ENCODE measurements around the gene TBL1X. TPM values are rescaled to one million over a fixed set of nuclear protein-coding genes. Genes with fewer than 3 reads are reported as not detected.

Gene TBL1X
- total and polyA plus RNA-seq, 2 donors, result 19.8 to 26.1 TPM

DNA sequence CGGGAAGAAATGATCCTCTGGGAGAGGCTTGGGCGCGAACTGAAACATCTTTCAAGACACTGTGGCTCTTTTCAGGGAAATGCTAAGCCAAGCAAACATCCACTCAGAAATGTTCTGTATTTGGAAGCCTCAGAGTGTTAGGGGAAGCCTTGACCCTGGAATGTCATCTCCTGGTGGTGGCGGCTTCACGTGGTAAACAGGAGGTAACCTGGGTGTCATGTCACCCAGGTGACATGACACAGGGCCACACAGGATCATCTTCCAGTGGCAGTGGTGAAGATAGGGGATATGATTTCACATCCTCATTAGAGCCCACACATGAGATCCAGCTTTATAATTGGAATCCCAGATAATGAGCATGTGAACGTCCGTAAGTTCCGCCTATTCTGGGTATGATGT, 140.0 kb downstream of the TBL1X start:
- no peaks in the 10 kb centered on the region for H3K4me1 ChIP-seq (ENCODE audit: insufficient read depth)
- DNase-seq (ENCODE audit: extremely low spot score), result no peak
- WGBS, result 77% methylated on average over 8 of the region's 8 CpGs
- no peak overlapping the region for H3K4me3 ChIP-seq (ENCODE audit: low read depth, low read length)
- H3K27ac ChIP-seq (ENCODE audit: low read depth), result no peak overlapping the region
- no peaks in the 10 kb centered on the region for H3K36me3 ChIP-seq (ENCODE audit: insufficient read depth)

DNA sequence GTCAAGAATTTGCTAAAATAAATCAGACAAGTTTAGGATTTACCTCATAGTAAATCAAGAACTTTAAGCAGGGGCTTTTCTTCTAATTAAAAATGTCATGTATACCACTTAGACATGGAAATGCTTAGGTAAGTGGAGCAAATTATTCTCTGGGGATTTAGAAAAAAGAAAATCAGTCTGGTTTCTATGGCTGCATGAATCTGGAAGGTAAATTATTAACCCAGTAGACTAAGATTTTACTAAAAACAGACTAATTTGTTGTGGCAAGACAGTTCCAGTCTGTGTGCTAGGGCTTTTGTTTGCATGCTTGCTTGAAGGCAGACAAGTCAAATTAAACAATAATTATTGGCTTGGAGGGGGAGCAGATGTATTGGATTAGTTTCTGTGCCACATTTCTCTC, 140.6 kb downstream of the TBL1X start:
- Histone ChIP-seq H3K27ac (ENCODE audit: low read depth) (no peak overlapping the region), H3K4me3 (ENCODE audit: low read depth, low read length) (no peak overlapping the region), H3K4me1 (ENCODE audit: insufficient read depth) (no peaks in the 10 kb centered on the region), H3K36me3 (ENCODE audit: insufficient read depth) (no peaks in the 10 kb centered on the region)
- DNase-seq (ENCODE audit: extremely low spot score), result no peak

DNA sequence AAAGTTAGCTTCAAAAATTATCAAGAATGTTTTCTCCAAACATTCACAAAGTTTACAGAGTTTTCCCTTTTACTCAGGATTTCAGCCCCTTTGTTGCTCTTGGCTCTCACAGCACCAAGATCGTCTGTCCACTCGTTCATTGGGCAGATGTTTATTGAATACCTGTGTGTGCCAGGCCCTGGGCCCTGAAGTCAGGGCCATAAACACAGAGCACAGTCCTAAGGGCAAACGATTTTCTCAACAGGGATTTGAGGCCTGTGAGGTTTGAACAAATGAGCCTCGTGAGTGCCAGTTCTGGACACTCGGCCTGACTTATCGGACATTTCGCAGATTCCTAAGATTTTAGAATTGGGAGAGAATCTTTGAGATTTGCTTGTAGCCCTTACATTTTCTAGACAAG, 142.1 kb downstream of the TBL1X start:
- H3K27ac ChIP-seq (ENCODE audit: low read depth), result no peak overlapping the region
- DNase-seq (ENCODE audit: extremely low spot score), result no peak
- 60% methylated on average over 7 of the region's 7 CpGs for WGBS
- no peaks in the 10 kb centered on the region for H3K4me1 ChIP-seq (ENCODE audit: insufficient read depth)
- H3K4me3 ChIP-seq (ENCODE audit: low read depth, low read length), result no peak overlapping the region
- H3K36me3 ChIP-seq (ENCODE audit: insufficient read depth), result no peaks in the 10 kb centered on the region

DNA sequence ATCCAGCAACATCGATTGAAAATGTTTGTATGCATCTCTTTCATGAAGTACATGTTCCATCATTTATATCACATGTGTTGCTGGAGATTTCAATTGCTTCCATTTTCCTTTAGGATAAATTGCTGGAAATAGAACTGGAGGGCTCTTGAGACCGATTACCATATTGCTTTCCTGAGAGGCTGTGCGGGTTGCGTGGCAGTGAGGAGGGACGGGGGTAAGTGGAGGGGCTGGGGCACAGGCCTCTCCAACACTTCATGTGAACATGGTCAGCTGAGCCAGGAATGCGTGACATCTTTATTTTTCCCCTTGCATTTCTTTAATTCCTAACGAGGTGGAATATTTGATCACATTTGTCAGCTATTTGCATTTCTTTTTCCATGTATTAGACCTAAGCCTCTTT, 144.6 kb downstream of the TBL1X start:
- H3K4me3 ChIP-seq (ENCODE audit: low read depth, low read length), result no peak overlapping the region
- H3K4me1 ChIP-seq (ENCODE audit: insufficient read depth), result no peaks in the 10 kb centered on the region
- WGBS, result 93% methylated on average over 7 of the region's 7 CpGs
- no peak overlapping the region for H3K27ac ChIP-seq (ENCODE audit: low read depth)
- no peak for DNase-seq (ENCODE audit: extremely low spot score)
- no peaks in the 10 kb centered on the region for H3K36me3 ChIP-seq (ENCODE audit: insufficient read depth)

DNA sequence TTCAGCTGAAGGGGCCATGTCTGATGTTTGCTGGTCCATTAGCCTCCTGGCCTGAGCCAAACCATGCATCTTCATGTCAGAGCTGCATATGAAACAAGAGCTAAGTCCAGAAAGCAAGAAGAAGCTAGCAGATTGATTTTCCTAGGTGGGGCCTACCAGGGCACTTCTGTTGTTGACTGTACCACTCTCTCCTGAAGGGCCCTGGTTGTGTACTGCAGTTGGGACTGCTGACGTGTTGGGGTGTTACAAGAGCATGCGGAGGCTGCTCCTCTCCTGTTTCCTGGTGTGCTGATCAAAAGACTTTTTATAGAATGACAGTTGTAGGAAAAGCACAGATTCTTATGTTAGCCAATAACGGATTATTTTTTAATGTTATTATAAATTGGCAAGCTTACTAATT, 145.1 kb downstream of the TBL1X start:
- no peak for DNase-seq (ENCODE audit: extremely low spot score)
- WGBS, result 93% methylated on average over 3 of the region's 3 CpGs
- H3K4me3 ChIP-seq (ENCODE audit: low read depth, low read length), result no peak overlapping the region
- H3K27ac ChIP-seq (ENCODE audit: low read depth), result no peak overlapping the region
- H3K4me1 ChIP-seq (ENCODE audit: insufficient read depth), result no peaks in the 10 kb centered on the region
- H3K36me3 ChIP-seq (ENCODE audit: insufficient read depth), result no peaks in the 10 kb centered on the region

DNA sequence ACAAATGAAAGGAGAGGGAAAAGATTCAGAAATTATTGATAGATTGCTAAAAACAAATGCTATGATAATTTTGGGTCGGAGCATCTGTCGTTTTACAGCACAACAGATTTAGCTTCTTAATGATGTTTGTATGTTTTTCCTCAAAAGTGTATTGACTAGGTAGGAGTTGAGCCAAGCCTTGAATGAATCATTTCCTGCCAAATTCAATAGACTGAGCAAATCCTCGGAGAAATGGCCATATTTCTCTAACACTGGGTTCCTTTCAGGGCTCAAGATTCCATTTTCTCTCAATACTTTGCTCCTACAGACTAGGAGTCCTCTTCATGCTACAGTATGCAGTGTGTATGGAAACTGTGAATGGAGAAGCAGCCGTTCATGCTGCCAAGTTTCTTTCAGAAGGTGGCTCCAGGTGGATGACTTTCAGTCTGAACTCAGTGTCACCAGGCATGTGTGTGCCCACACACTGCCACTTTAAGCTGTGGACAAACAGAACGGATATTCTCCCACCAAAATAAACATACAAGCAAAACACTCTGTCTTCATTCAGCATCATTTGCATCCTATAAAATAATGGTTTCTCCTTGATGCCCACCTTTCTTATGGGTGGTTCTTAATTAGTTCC, 146.0 kb downstream of the TBL1X start:
- WGBS, result 40% methylated on average over 5 of the region's 5 CpGs
- no peak overlapping the region for H3K4me3 ChIP-seq (ENCODE audit: low read depth, low read length)
- H3K4me1 ChIP-seq (ENCODE audit: insufficient read depth), result no peaks in the 10 kb centered on the region
- H3K36me3 ChIP-seq (ENCODE audit: insufficient read depth), result no peaks in the 10 kb centered on the region
- H3K27ac ChIP-seq (ENCODE audit: low read depth), result no peak overlapping the region
- no peak for DNase-seq (ENCODE audit: extremely low spot score)

DNA sequence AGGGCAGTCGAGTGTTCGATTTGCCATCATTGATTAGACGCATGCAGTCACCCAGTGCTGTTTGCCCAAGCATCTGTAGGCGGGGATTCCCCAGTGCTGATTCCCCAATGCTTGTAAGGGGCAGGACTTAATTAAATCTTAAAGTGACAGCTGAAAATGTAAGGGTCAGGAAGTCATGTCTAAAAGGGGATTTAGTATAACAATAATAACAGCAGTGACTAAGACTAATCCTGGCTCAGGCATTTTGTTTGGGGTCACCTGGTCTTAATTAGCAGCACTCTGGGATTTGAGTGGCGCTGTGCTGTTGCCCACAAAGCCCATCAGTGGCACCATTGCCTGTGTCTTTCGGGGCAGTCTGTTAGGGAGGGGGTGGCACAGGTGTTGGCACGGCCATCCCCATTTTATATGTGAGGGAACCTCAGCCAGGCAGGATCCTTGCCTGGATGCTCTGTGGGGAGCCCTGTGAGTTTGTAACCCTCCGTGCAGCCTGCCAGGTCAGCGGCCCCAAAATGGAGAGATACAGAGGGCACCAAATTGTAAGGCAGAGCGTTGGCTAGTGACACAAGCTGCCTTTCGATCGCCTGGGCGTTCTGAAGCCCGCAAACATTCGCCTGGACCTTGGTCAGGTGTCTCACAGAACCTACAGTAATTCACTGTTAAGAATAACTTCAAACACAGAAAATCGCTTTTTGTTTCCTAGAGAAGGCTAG, 146.7 kb downstream of the TBL1X start:
- 90% methylated on average over 16 of the region's 16 CpGs for WGBS
- H3K4me1 ChIP-seq (ENCODE audit: insufficient read depth), result no peaks in the 10 kb centered on the region
- H3K27ac ChIP-seq (ENCODE audit: low read depth), result no peak overlapping the region
- no peaks in the 10 kb centered on the region for H3K36me3 ChIP-seq (ENCODE audit: insufficient read depth)
- no peak overlapping the region for H3K4me3 ChIP-seq (ENCODE audit: low read depth, low read length)
- no peak for DNase-seq (ENCODE audit: extremely low spot score)

DNA sequence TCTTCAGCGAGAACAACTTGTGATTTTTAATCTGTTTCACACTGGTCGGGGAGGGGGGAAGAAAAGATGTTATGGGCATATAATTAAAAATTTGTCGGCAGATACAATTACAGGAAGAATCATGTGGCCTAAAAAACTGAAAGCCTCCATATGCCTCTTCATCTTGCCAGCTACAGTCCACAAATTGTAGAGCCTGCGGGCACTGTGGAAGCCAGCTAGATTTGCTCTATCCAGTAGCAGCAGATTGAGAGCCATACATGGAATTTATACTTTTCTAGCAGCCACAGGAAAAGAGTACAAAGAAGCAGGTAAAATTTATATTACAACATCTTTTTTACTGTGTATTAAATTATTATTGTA, 147.3 kb downstream of the TBL1X start:
- Histone ChIP-seq H3K36me3 (ENCODE audit: insufficient read depth) (no peaks in the 10 kb centered on the region), H3K4me3 (ENCODE audit: low read depth, low read length) (no peak overlapping the region), H3K27ac (ENCODE audit: low read depth) (no peak overlapping the region), H3K4me1 (ENCODE audit: insufficient read depth) (no peaks in the 10 kb centered on the region)
- 92% methylated on average over 4 of the region's 4 CpGs for WGBS
- DNase-seq (ENCODE audit: extremely low spot score), result no peak

DNA sequence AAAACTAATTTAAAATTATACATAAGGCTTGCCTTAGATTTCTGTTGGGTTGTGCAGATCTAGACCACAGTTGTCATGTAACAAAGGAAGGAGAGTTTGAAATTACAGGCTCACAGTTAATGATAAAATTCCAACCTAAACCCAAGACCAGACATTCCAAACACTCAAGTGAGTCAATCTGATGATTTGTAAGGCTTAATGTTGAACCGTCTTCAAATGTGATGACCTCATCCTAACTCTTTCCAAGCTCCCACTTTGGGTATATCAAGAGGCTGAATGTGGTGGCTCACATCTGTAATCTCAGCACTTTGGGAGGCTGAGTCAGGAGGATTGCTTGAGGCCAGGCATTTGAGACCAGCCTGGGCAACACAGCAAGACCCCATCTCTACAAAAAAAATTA, 149.2 kb downstream of the TBL1X start:
- H3K4me3 ChIP-seq (ENCODE audit: low read depth, low read length), result no peak overlapping the region
- H3K27ac ChIP-seq (ENCODE audit: low read depth), result no peak overlapping the region
- WGBS, result 37% methylated on average over 1 of the region's 1 CpG
- H3K4me1 ChIP-seq (ENCODE audit: insufficient read depth), result no peaks in the 10 kb centered on the region
- no peaks in the 10 kb centered on the region for H3K36me3 ChIP-seq (ENCODE audit: insufficient read depth)
- DNase-seq (ENCODE audit: extremely low spot score), result no peak

DNA sequence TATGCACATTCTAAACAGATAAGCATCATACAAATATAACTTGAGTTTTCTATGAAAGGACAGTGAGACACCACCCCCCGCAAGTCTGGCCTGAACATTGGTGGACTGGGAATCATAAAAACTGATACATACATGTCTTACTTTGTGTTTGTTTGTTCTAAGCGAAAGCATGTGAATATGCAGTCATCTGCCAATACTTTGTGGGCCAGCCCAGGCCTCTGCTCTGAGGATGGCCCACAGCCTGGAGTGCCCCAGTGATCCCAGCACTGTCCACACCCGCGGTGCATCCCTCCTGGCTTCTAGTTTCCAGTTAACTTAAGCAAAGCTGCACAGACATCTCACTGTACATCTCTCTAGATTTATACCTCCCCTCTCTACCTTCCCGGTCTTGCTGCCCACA, 154.3 kb downstream of the TBL1X start:
- no peaks in the 10 kb centered on the region for H3K4me1 ChIP-seq (ENCODE audit: insufficient read depth)

DNA sequence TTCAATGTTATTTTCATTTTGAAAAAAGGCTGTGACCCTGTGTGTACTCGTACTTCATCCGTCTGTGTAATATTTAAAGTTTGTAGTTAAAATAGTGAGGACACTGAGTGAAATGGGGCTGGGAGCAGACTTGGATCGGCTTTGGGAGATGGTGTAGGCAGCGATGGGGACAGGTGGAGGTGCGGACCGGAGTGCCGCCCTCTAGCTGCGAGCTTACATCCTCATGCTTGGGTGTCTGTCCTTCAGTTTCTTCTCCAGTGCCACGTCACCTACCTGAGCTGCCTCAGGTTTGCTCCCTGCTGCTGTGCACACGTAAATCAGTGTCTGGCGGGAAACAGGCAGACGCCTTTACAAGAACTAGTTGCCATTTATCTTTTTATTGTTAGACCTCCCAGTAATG, 154.7 kb downstream of the TBL1X start:
- H3K36me3 ChIP-seq (ENCODE audit: insufficient read depth), result no peaks in the 10 kb centered on the region
- H3K27ac ChIP-seq (ENCODE audit: low read depth), result no peak overlapping the region
- WGBS, result 95% methylated on average over 12 of the region's 12 CpGs
- DNase-seq (ENCODE audit: extremely low spot score), result no peak
- no peaks in the 10 kb centered on the region for H3K4me1 ChIP-seq (ENCODE audit: insufficient read depth)
- no peak overlapping the region for H3K4me3 ChIP-seq (ENCODE audit: low read depth, low read length)

More for the DNA sequence above, 154.3 kb downstream of the TBL1X start:
- WGBS, result 84% methylated on average over 5 of the region's 5 CpGs
- no peak for DNase-seq (ENCODE audit: extremely low spot score)
- Histone ChIP-seq H3K27ac (ENCODE audit: low read depth) (no peak overlapping the region), H3K4me3 (ENCODE audit: low read depth, low read length) (no peak overlapping the region), H3K36me3 (ENCODE audit: insufficient read depth) (no peaks in the 10 kb centered on the region)

DNA sequence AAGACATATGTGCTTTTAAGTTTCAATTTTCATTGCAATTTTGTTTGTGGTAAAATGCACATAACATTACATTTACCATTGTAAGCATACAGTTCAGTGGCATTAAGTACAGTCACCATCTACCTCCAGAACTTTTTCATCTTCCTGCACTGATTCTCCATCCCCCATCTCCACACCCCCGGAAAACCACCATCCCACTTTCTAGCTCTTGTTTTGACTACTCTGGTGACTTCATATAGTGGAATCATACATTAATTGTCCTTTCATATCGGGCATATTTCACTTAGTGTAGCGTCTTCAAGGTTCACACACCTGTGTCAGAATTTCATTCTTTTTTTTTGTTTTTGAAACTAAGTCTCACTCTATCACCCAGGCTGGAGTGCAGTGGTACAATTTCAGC, 157.3 kb downstream of the TBL1X start:
- over 99% methylated on average over 3 of the region's 3 CpGs for WGBS
- H3K27ac ChIP-seq (ENCODE audit: low read depth), result no peak overlapping the region
- no peak for DNase-seq (ENCODE audit: extremely low spot score)
- H3K36me3 ChIP-seq (ENCODE audit: insufficient read depth), result no peaks in the 10 kb centered on the region
- H3K4me1 ChIP-seq (ENCODE audit: insufficient read depth), result no peaks in the 10 kb centered on the region
- H3K4me3 ChIP-seq (ENCODE audit: low read depth, low read length), result no peak overlapping the region

DNA sequence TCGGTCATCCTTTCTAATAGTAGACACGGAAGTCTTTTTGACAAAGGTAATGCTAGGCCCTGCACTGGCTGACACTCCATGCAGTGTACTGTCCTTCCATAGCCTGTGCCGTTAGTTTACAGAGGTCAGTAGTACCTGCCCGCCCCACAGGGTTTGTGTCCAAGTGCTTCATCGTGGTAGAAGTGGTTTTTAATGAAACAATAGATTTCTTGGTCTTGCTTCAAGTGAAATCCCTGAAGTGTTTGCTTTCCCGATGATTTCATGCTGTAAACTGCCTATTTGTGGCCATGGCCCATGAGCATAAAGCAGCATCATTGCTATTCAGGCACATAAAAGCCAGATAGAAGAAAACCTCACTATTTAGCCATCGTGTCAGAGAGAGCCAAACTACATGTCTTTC, 161.5 kb downstream of the TBL1X start:
- Histone ChIP-seq H3K4me1 (ENCODE audit: insufficient read depth) (no peaks in the 10 kb centered on the region), H3K4me3 (ENCODE audit: low read depth, low read length) (no peak overlapping the region), H3K36me3 (ENCODE audit: insufficient read depth) (no peaks in the 10 kb centered on the region), H3K27ac (ENCODE audit: low read depth) (no peak overlapping the region)
- WGBS, result 80% methylated on average over 7 of the region's 7 CpGs
- no peak for DNase-seq (ENCODE audit: extremely low spot score)

DNA sequence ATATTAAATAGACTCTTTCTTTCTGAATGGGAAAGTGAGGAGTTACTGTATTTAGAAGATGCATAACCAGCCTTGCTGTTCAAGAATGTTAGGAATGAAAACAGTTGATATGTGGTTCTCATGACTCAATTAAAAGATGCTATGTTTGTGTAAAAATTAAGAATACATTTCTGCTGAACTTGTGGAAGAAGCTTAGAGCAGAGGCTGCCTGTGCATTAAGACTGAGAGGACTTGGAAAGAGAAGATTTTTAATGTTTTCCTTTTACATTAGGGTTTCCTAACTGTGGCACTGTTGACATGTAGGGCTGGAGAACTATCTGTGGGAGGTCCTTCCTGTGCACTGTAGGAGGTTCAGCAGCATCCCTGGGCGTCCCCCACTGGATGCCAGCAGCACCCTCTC, 163.1 kb downstream of the TBL1X start:
- Histone ChIP-seq H3K4me3 (ENCODE audit: low read depth, low read length) (no peak overlapping the region), H3K36me3 (ENCODE audit: insufficient read depth) (no peaks in the 10 kb centered on the region), H3K27ac (ENCODE audit: low read depth) (no peak overlapping the region), H3K4me1 (ENCODE audit: insufficient read depth) (no peaks in the 10 kb centered on the region)
- no peak for DNase-seq (ENCODE audit: extremely low spot score)
- WGBS, result 37% methylated on average over 1 of the region's 1 CpG

Measured in urinary bladder (tissue), 4 donors.